ENCODE data around the gene CBLB.

CBLB gene

GRCh38 chr3:105865867-105866350, 2.9 kb downstream of the CBLB start:
- H3K4me3 Mint-ChIP-seq: peak overlapping the region; percentile 11
- peaks cover 45% of the 10 kb centered on the region for H3K36me3 Mint-ChIP-seq (ENCODE audit: low read depth)
- no peaks in the 10 kb centered on the region for H3K27me3 Mint-ChIP-seq
- H3K4me1 Mint-ChIP-seq (ENCODE audit: low read depth): peaks cover 28% of the 10 kb centered on the region
- intact Hi-C loops (cut with micrococcal nuclease): no loop called here
- no peaks in the 10 kb centered on the region for H3K9me3 Mint-ChIP-seq
- H3K27ac Mint-ChIP-seq: no peak overlapping the region

DNA sequence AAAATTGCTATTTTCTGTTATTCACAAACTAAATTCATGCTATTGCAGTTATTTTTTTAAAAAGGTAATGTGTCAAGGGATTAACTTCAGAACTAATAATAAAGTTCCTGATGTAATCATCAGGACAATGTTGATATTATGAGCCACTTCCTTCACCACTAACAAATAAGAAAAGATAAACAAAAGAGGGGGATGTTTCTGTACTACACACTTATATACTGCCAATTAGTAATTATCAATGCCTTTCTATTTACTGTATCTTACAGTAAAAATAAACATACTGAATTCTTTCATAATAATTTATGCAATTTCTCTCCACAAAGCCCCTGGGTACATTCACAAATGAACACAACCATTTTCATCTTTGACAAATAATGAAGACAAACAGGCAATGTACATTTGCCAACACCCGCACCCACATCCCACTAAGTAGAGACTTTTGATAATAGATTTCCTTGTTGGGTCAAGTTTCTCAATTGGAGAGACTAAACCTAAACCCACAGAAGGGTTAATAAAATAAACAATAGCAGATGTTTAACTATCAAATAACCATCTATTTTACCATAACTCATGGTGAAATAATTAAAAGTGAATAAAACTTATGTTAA, 3.7 kb downstream of the CBLB start:
- intact Hi-C loops (cut with micrococcal nuclease): no loop called here
- no peaks in the 10 kb centered on the region for H3K9me3 Mint-ChIP-seq
- H3K4me3 Mint-ChIP-seq: peak overlapping the region; percentile 15
- peaks cover 22% of the 10 kb centered on the region for H3K4me1 Mint-ChIP-seq (ENCODE audit: low read depth)
- no peak overlapping the region for H3K27ac Mint-ChIP-seq
- no peaks in the 10 kb centered on the region for H3K27me3 Mint-ChIP-seq
- peaks cover 48% of the 10 kb centered on the region for H3K36me3 Mint-ChIP-seq (ENCODE audit: low read depth)

DNA sequence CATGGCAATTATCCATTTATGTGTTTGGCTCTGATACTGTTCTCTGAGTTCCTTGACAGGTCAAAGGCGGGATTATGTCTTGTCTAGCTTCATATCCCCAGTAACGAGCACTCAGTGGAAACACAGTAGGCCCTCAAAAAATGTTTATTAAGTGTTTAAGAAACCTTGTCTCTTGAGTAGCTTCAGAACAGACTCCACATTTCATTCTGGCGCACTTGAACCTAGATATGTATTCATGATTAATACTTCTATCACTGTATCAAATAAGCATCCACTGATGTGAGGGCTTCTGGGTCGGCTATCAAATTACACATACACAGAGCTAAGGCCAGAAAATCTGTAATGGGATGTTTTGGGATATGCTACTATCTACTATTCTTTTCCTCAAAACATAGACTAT, 4.6 kb downstream of the CBLB start:
- H3K36me3 Mint-ChIP-seq (ENCODE audit: low read depth): peaks cover 53% of the 10 kb centered on the region
- H3K4me3 Mint-ChIP-seq: no peak overlapping the region
- no peak overlapping the region for H3K27ac Mint-ChIP-seq
- H3K27me3 Mint-ChIP-seq: no peaks in the 10 kb centered on the region
- intact Hi-C loops (cut with micrococcal nuclease): no loop called here
- no peaks in the 10 kb centered on the region for H3K9me3 Mint-ChIP-seq
- peaks cover 16% of the 10 kb centered on the region for H3K4me1 Mint-ChIP-seq (ENCODE audit: low read depth)

DNA sequence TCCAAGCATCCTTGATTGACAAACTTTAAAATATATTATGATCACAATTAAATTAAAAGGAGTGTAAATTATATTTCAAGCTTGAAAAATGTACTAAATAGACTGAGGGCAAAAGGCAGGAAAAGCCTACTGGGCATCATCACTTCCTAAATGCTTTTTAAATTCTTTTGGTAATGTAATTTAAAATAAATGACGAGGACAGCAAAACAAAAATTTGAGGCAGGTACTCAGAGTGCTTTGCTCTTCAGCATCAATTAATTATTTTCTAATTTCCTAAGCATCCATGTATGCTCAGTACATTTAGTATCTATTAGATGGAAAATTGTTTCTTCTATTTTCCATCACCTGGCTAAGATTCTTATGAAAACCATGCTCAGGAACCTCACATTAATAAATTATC, 5.2 kb downstream of the CBLB start:
- H3K27ac Mint-ChIP-seq: no peak overlapping the region
- H3K36me3 Mint-ChIP-seq (ENCODE audit: low read depth): peaks cover 50% of the 10 kb centered on the region
- no peaks in the 10 kb centered on the region for H3K9me3 Mint-ChIP-seq
- no peak overlapping the region for H3K4me3 Mint-ChIP-seq
- intact Hi-C loops (cut with micrococcal nuclease): no loop called here
- no peaks in the 10 kb centered on the region for H3K27me3 Mint-ChIP-seq
- peaks cover 16% of the 10 kb centered on the region for H3K4me1 Mint-ChIP-seq (ENCODE audit: low read depth)

- peaks cover 42% of the 10 kb centered on the region for H3K36me3 Mint-ChIP-seq (ENCODE audit: low read depth)
- H3K27ac Mint-ChIP-seq: no peak overlapping the region
- intact Hi-C loops (cut with micrococcal nuclease): no loop called here
- H3K9me3 Mint-ChIP-seq: no peaks in the 10 kb centered on the region
- no peak overlapping the region for H3K4me3 Mint-ChIP-seq
- H3K4me1 Mint-ChIP-seq (ENCODE audit: low read depth): peaks cover 6% of the 10 kb centered on the region
- no peaks in the 10 kb centered on the region for H3K27me3 Mint-ChIP-seq
Measured at GRCh38 chr3:105862217-105862616, 6.6 kb downstream of the CBLB start.

DNA sequence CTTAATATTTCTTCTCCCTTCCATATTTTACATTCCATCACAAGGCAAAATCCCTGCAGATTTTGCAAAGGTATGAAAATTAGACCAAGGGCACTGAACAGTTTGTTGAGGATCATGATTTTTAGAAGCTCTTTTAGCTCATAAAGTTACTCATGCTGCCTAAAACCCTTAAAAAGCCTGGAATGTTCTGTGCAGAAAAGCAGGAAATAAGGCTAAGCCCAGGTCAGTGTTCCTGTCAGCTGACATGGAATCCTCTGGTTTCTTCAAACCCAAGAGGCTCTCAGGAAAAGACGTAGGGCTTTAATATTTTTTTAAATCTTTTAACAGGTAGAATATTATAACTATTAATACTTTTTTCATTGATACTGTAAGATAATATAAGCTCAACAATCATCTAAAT, 8.2 kb downstream of the CBLB start:
- H3K36me3 Mint-ChIP-seq (ENCODE audit: low read depth): peaks cover 40% of the 10 kb centered on the region

GRCh38 chr3:105858017-105858416, 10.8 kb downstream of the CBLB start:
- no peaks in the 10 kb centered on the region for H3K4me1 Mint-ChIP-seq (ENCODE audit: low read depth)

More for the DNA sequence above, 8.2 kb downstream of the CBLB start:
- intact Hi-C loops (cut with micrococcal nuclease): no loop called here
- Mint-ChIP-seq H3K4me3 (no peak overlapping the region), H3K9me3 (no peaks in the 10 kb centered on the region), H3K27me3 (no peaks in the 10 kb centered on the region), H3K4me1 (ENCODE audit: low read depth) (no peaks in the 10 kb centered on the region), H3K27ac (no peak overlapping the region)

DNA sequence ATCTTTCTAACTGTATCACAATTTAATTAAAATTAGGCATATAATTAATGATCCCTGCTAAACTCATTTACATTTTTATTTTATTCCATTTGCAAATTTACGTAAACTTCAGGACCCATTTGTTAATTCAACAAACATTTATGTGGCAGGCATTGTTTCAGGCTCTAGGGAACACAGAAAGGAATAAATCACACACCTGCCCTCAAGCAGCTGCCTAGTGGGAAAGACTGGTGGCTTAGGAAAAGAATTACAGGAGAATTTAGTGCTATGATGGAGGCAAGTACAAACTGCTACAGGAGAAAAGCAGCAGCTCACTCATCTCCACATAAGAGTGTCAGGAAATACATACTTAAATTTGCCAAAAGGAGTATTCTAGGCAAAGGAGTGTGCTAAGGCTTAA, 11.2 kb downstream of the CBLB start:
- no peak overlapping the region for H3K4me3 Mint-ChIP-seq
- peaks cover 54% of the 10 kb centered on the region for H3K36me3 Mint-ChIP-seq (ENCODE audit: low read depth)
- H3K27ac Mint-ChIP-seq: no peak overlapping the region

More at GRCh38 chr3:105858017-105858416, 10.8 kb downstream of the CBLB start:
- Mint-ChIP-seq H3K9me3 (no peaks in the 10 kb centered on the region), H3K4me3 (no peak overlapping the region), H3K27ac (no peak overlapping the region), H3K27me3 (no peaks in the 10 kb centered on the region), H3K36me3 (ENCODE audit: low read depth) (peaks cover 50% of the 10 kb centered on the region)
- intact Hi-C loops (cut with micrococcal nuclease): loop anchor here (10.0 kb wide), 1 partner anchor 747 kb away; no protein-coding TSS in a partner anchor

DNA sequence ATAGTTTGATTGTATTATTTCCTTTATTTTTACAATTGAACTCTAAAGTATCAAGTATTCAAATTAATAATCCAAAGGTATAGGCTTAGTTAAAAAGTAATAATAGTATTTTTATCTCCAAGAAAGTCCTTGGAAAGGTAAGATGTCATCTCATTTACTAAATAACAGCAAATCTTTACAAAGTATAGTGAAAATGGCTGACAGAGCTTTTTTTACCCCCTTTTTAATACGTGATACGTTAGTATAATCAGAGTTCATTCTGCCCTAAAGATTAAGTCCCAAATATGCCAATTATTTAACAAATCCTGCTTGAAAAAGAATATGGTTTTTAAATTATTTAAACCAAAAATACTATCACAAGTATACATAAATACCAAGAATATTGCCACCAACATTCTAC, 12.2 kb downstream of the CBLB start:
- H3K4me1 Mint-ChIP-seq (ENCODE audit: low read depth): no peaks in the 10 kb centered on the region
- no peaks in the 10 kb centered on the region for H3K9me3 Mint-ChIP-seq
- intact Hi-C loops (cut with micrococcal nuclease): loop anchor here (10.0 kb wide), 1 partner anchor 748 kb away; no protein-coding TSS in a partner anchor
- H3K27ac Mint-ChIP-seq: no peak overlapping the region
- no peak overlapping the region for H3K4me3 Mint-ChIP-seq
- no peaks in the 10 kb centered on the region for H3K27me3 Mint-ChIP-seq
- peaks cover 60% of the 10 kb centered on the region for H3K36me3 Mint-ChIP-seq (ENCODE audit: low read depth)

More for the DNA sequence above, 11.2 kb downstream of the CBLB start:
- Mint-ChIP-seq H3K9me3 (no peaks in the 10 kb centered on the region), H3K4me1 (ENCODE audit: low read depth) (no peaks in the 10 kb centered on the region), H3K27me3 (no peaks in the 10 kb centered on the region)
- intact Hi-C loops (cut with micrococcal nuclease): loop anchor here (10.0 kb wide), 1 partner anchor 747 kb away; no protein-coding TSS in a partner anchor

GRCh38 chr3:105853801-105854432, 14.9 kb downstream of the CBLB start:
- H3K27ac Mint-ChIP-seq: no peak overlapping the region
- no peaks in the 10 kb centered on the region for H3K27me3 Mint-ChIP-seq
- H3K36me3 Mint-ChIP-seq (ENCODE audit: low read depth): peaks cover 59% of the 10 kb centered on the region
- peaks cover 5% of the 10 kb centered on the region for H3K4me1 Mint-ChIP-seq (ENCODE audit: low read depth)
- H3K4me3 Mint-ChIP-seq: no peak overlapping the region
- H3K9me3 Mint-ChIP-seq: no peaks in the 10 kb centered on the region
- intact Hi-C loops (cut with micrococcal nuclease): loop anchor here (10.0 kb wide), 1 partner anchor 751 kb away; no protein-coding TSS in a partner anchor

- no peak overlapping the region for H3K27ac Mint-ChIP-seq
- no peak overlapping the region for H3K4me3 Mint-ChIP-seq
- no peaks in the 10 kb centered on the region for H3K27me3 Mint-ChIP-seq
- intact Hi-C loops (cut with micrococcal nuclease): loop anchor here (10.0 kb wide), 1 partner anchor 753 kb away; no protein-coding TSS in a partner anchor
- H3K4me1 Mint-ChIP-seq (ENCODE audit: low read depth): peaks cover 5% of the 10 kb centered on the region
- peaks cover 64% of the 10 kb centered on the region for H3K36me3 Mint-ChIP-seq (ENCODE audit: low read depth)
- no peaks in the 10 kb centered on the region for H3K9me3 Mint-ChIP-seq
Measured at GRCh38 chr3:105851582-105851981, 17.2 kb downstream of the CBLB start.

GRCh38 chr3:105851176-105851575, 17.6 kb downstream of the CBLB start:
- Mint-ChIP-seq H3K27ac (no peak overlapping the region), H3K27me3 (no peaks in the 10 kb centered on the region), H3K36me3 (ENCODE audit: low read depth) (peaks cover 63% of the 10 kb centered on the region), H3K4me1 (ENCODE audit: low read depth) (peaks cover 5% of the 10 kb centered on the region), H3K4me3 (no peak overlapping the region), H3K9me3 (no peaks in the 10 kb centered on the region)
- intact Hi-C loops (cut with micrococcal nuclease): loop anchor here (10.0 kb wide), 1 partner anchor 754 kb away; no protein-coding TSS in a partner anchor

DNA sequence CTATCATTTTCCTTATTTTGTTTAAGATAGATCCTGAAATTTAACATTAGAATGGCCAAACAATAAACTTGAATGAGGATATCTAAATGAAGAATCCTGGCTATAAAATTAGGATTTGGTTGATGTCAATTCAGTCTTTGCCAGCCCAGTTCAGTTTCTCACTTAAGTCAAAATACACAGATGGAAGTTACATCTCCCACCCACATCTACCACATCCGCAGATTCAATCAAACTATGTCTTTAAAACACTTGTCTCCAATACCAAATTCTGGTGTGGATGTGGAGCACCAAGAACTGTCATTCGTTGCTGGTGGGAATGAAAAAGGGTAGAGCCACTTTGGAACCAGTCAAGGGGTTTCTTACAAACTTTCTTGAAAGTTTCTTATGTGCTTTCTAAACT, 18.2 kb downstream of the CBLB start:
- Mint-ChIP-seq H3K4me3 (no peak overlapping the region), H3K27me3 (no peaks in the 10 kb centered on the region), H3K36me3 (ENCODE audit: low read depth) (peaks cover 58% of the 10 kb centered on the region), H3K4me1 (ENCODE audit: low read depth) (peaks cover 5% of the 10 kb centered on the region), H3K9me3 (no peaks in the 10 kb centered on the region), H3K27ac (no peak overlapping the region)
- intact Hi-C loops (cut with micrococcal nuclease): loop anchor here (10.0 kb wide), 1 partner anchor 754 kb away; no protein-coding TSS in a partner anchor

DNA sequence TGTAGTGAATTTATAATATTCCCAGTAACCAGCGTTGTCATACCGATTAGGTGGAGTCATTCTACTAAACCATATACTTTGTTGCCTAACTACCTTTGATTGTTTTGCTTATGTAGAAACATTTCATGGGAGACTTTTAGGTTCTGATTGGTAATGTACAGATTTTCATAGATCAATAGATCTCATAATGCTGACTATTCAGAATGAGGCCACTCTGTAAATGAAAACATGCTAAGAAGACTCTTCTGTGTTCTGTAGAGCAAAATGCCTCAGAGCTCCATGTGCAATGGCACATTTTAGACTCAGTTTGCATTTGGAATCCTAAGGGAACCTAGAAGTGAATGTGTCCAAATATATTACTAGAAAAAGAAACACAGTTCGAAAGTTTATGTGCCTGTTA, 20.0 kb downstream of the CBLB start:
- H3K4me3 Mint-ChIP-seq: no peak overlapping the region
- H3K27ac Mint-ChIP-seq: no peak overlapping the region
- peaks cover 5% of the 10 kb centered on the region for H3K4me1 Mint-ChIP-seq (ENCODE audit: low read depth)
- H3K9me3 Mint-ChIP-seq: no peaks in the 10 kb centered on the region
- peaks cover 41% of the 10 kb centered on the region for H3K36me3 Mint-ChIP-seq (ENCODE audit: low read depth)
- H3K27me3 Mint-ChIP-seq: no peaks in the 10 kb centered on the region
- intact Hi-C loops (cut with micrococcal nuclease): no loop called here
